IMR-90 (cell line): ENCODE measurements around the gene CHD2. TPM values are rescaled to one million over a fixed set of nuclear protein-coding genes. Genes with fewer than 3 reads are reported as not detected.

ENCODE experiments used
- ATAC-seq: fragments of 200-7000 bp; cut with Tn5 transposase; 2 replicates; pipeline ENCODE4 v1.9.1; 2020; ENCODE audit warnings: low read depth, mild to moderate bottlenecking, moderate library complexity
- BruUV-seq: library from RNA; stranded (reverse); fragments of 400-500 nt; replicated peaks from 2 replicates; lab custom pipeline; 2021; lab: Mats Ljungman, UMichigan
- CTCF ChIA-PET: fragments of 300-600 bp; formaldehyde crosslinking; extraction: SDS; loops from one replicate; lab custom pipeline; 2021; ENCODE audit warnings: antibody characterized with exemption; lab: Yijun Ruan, JAX
- POLR2A ChIA-PET: fragments of 300-600 bp; sonication (Branson Sonifier 250); formaldehyde crosslinking; loops from one replicate; lab custom pipeline; 2022; ENCODE audit warnings: antibody characterized with exemption; ENCODE audit not compliant: unreplicated experiment; lab: Charles Lee
- DNase-seq: peaks from one replicate; pipeline ENCODE4 v3.0.0; 2013
- H2AFZ ChIP-seq: replicated peaks from 2 replicates; pipeline ENCODE3; 2013; ENCODE audit warnings: low read length, mild to moderate bottlenecking; ENCODE audit not compliant: poor library complexity
- H2AK5ac ChIP-seq: 2 replicates; pipeline ENCODE4 v1.6.1; 2013; ENCODE audit warnings: low read depth, low read length, inconsistent platforms
- H2AK9ac ChIP-seq: replicated peaks from 2 replicates; pipeline ENCODE3; 2013; ENCODE audit warnings: mild to moderate bottlenecking, low read depth, low read length, moderate library complexity; ENCODE audit not compliant: poor library complexity
- H2BK120ac ChIP-seq: 2 replicates; pipeline ENCODE4 v1.6.1; 2013; ENCODE audit warnings: low read depth, low read length, inconsistent platforms
- H2BK15ac ChIP-seq: 3 replicates; pipeline ENCODE4 v1.6.1; 2013; ENCODE audit warnings: low read depth, low read length, inconsistent platforms
- H2BK20ac ChIP-seq: 2 replicates; pipeline ENCODE4 v1.6.1; 2013; ENCODE audit warnings: low read depth, mild to moderate bottlenecking, inconsistent platforms, low read length, moderate library complexity
- H2BK5ac ChIP-seq: 2 replicates; pipeline ENCODE4 v1.6.1; 2013; ENCODE audit warnings: mild to moderate bottlenecking, low read depth, low read length, inconsistent platforms; ENCODE audit not compliant: poor library complexity, severe bottlenecking
- H3K14ac ChIP-seq: replicated peaks from 2 replicates; pipeline ENCODE4 v1.6.1; 2013; ENCODE audit warnings: low read depth, low read length, inconsistent platforms
- H3K18ac ChIP-seq: 2 replicates; pipeline ENCODE4 v1.6.1; 2013; ENCODE audit warnings: low read depth, low read length, control low read depth
- H3K23ac ChIP-seq: 2 replicates; pipeline ENCODE4 v1.6.1; 2013; ENCODE audit warnings: low read depth, low read length, inconsistent platforms
- H3K27ac ChIP-seq: 2 replicates; pipeline ENCODE4 v1.5.1; 2013; ENCODE audit warnings: mild to moderate bottlenecking, control low read depth, low read length; ENCODE audit not compliant: insufficient read depth
- H3K27me3 ChIP-seq: 2 replicates; pipeline ENCODE4 v1.6.1; 2013; ENCODE audit warnings: low read length; ENCODE audit not compliant: control insufficient read depth, insufficient read depth
- H3K36me3 ChIP-seq: 2 replicates; pipeline ENCODE4 v1.6.1; 2013; ENCODE audit warnings: low read length, mixed read lengths; ENCODE audit not compliant: control insufficient read depth, insufficient read depth
- H3K4ac ChIP-seq: 2 replicates; pipeline ENCODE4 v1.6.1; 2013; ENCODE audit warnings: low read depth, low read length, inconsistent platforms
- H3K4me1 ChIP-seq: 2 replicates; pipeline ENCODE4 v1.6.1; 2013; ENCODE audit warnings: low read length, mixed read lengths; ENCODE audit not compliant: control insufficient read depth, insufficient read depth
- H3K4me2 ChIP-seq: 2 replicates; pipeline ENCODE4 v1.6.1; 2013; ENCODE audit warnings: low read depth, mild to moderate bottlenecking, control low read depth, low read length, moderate library complexity
- H3K4me3 ChIP-seq: 2 replicates; pipeline ENCODE4 v1.5.1; 2013; ENCODE audit warnings: low read depth, mild to moderate bottlenecking, control low read depth, low read length, moderate library complexity; ENCODE audit not compliant: insufficient read depth
- H3K56ac ChIP-seq: 2 replicates; pipeline ENCODE4 v1.6.1; 2013; ENCODE audit warnings: low read length, inconsistent platforms; ENCODE audit not compliant: insufficient read depth; ENCODE audit errors: extremely low read depth
- H3K79me1 ChIP-seq, 2 experiments: 2 replicates each; pipeline ENCODE4 v1.6.1; 2013; ENCODE audit warnings: low read length in 2 of 2, inconsistent platforms in 1 of 2, low read depth in 1 of 2
- H3K9ac ChIP-seq: 2 replicates; pipeline ENCODE4 v1.6.1; 2013; ENCODE audit warnings: low read depth, low read length, control low read depth
- H3K9me1 ChIP-seq: 2 replicates; pipeline ENCODE4 v1.6.1; 2013; ENCODE audit warnings: low read length, inconsistent platforms; ENCODE audit not compliant: insufficient read depth
- H3K9me3 ChIP-seq: 2 replicates; pipeline ENCODE4 v1.6.1; 2013; ENCODE audit warnings: low read length; ENCODE audit not compliant: control insufficient read depth, insufficient read depth
- H4K20me1 ChIP-seq: 2 replicates; pipeline ENCODE4 v1.6.1; 2013; ENCODE audit warnings: low read length, inconsistent platforms; ENCODE audit not compliant: insufficient read depth
- H4K5ac ChIP-seq: 2 replicates; pipeline ENCODE4 v1.6.1; 2013; ENCODE audit warnings: mild to moderate bottlenecking, low read depth, low read length, control low read depth
- H4K8ac ChIP-seq, 2 experiments: 2 replicates each; pipeline ENCODE4 v1.6.1; 2013; ENCODE audit warnings: low read depth in 2 of 2, low read length in 2 of 2, control low read depth in 1 of 2, inconsistent platforms in 1 of 2
- H4K91ac ChIP-seq: 2 replicates; pipeline ENCODE4 v1.6.1; 2013; ENCODE audit warnings: low read depth, low read length, inconsistent platforms; ENCODE audit not compliant: insufficient read depth
- WGBS, 2 experiments: methylation state at CpG; one replicate each; pipeline versions ENCODE4 v1.1.5 to v1.1.7; 2013; ENCODE audit warnings: missing lambda C conversion rate in 2 of 2; ENCODE audit not compliant: insufficient read length in 1 of 2; ENCODE audit errors: extremely low coverage in 2 of 2; 5-methylcytosine and 5-hydroxymethylcytosine counted together
- dilution Hi-C: fragments of 300-500 bp; cut with HindIII; formaldehyde crosslinking; loops from one replicate; pipeline ENCODE4 v1.14.3; 2018; ENCODE audit warnings: low sequenced_read_pairs; ENCODE audit not compliant: unreplicated experiment
- in situ Hi-C: fragments of 300-500 bp; cut with MboI; formaldehyde crosslinking; loops from 3 replicates; pipeline ENCODE4 v1.14.3; 2019; ENCODE audit warnings: low sequenced_read_pairs, inconsistent platforms, mixed read lengths
- intact Hi-C: fragments of 100-400 bp; cut with micrococcal nuclease; formaldehyde crosslinking; loops from 2 replicates; pipeline ENCODE4 v1.10.0; 2022
- polyA plus RNA-seq, 3 experiments: library from polyadenylated mRNA; depleted of rRNA; stranded (reverse); fragments of >200 nt; gene quantifications; 2 replicates each; pipeline ENCODE4 v1.2.3, GENCODE V29; 2012; ENCODE audit warnings: low replicate concordance in 1 of 3
- total RNA-seq: library from RNA; depleted of rRNA; stranded (reverse); fragments of >200 nt; gene quantifications from 2 replicates; pipeline ENCODE4 v1.2.3, GENCODE V29; 2012
- TF ChIP-seq, protein P1 (sequence below): fragments of 150-350 bp; IDR thresholded peaks from 2 replicates; pipeline ENCODE4 v1.6.1; 2017; ENCODE audit warnings: mild to moderate bottlenecking, antibody characterized with exemption, low read length, low read depth

Gene CHD2
- total and polyA plus RNA-seq, 2 of the 4 experiments (the other 2 are of a cell fraction) = 44.9 to 64.7 TPM

DNA sequence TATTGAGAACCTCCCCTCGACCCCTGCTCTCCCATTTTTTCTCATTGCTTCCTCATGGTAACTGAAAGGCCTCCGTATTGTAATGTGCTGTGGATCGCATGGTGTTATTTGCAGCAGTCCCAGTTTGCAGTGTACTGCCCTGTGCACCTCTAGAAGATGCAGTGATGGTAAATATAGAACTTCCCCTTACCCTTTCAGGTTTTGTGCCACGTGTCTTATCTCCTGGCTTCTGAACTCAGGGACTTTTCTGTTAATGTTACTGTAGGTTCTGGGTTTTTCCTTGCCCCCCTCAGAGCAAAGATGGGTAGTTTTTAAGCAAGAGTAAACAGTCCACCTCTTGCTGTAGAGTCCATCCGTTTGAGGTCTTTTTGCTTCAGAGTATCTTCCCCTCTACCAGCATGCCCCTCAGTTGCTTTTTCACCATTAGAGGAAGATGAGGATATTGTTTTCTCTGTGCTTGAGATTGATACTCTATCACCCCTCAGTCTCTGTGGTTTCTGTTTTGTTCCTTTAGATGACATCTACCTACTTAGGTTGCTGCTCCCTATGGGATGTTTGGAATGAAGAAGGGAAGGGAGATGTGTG lies 22.4 kb downstream of the CHD2 start:
- POLR2A ChIA-PET = no interaction called here
- intact Hi-C loops = no loop called here

More for the DNA sequence above, 22.4 kb downstream of the CHD2 start:
- Histone ChIP-seq H3K4me3 (no peak overlapping the region), H3K18ac (no peak overlapping the region), H4K8ac (no peak overlapping the region), H2BK15ac (no peak overlapping the region), H3K79me1 (peaks cover 16 to 56% of the 10 kb centered on the region in 2 experiments), H2AK5ac (no peak overlapping the region), H2AK9ac (no peak overlapping the region), H3K27me3 (no peaks in the 10 kb centered on the region), H3K14ac (no peak overlapping the region; the same call in 1 of the 2 replicates), H3K27ac (no peak overlapping the region), H3K4ac (no peak overlapping the region), H4K20me1 (peaks cover 18% of the 10 kb centered on the region; the same call in 1 of the 2 replicates), H3K36me3 (peaks cover 34% of the 10 kb centered on the region), H3K9me1 (peaks cover 19% of the 10 kb centered on the region), H3K23ac (no peak overlapping the region), H3K9me3 (no peaks in the 10 kb centered on the region), H2BK120ac (no peak overlapping the region), H3K9ac (no peak overlapping the region), H3K56ac (no peak overlapping the region), H4K91ac (no peak overlapping the region), H3K4me1 (peaks cover 17% of the 10 kb centered on the region), H2AFZ (no peak overlapping the region), H4K5ac (no peak overlapping the region), H2BK5ac (peak overlapping the region; percentile 0), H3K4me2 (no peak overlapping the region), H2BK20ac (no peak overlapping the region)
- dilution Hi-C loops (no loop called here), in situ Hi-C loops (no loop called here)
- TF ChIP-seq, protein P1, sequence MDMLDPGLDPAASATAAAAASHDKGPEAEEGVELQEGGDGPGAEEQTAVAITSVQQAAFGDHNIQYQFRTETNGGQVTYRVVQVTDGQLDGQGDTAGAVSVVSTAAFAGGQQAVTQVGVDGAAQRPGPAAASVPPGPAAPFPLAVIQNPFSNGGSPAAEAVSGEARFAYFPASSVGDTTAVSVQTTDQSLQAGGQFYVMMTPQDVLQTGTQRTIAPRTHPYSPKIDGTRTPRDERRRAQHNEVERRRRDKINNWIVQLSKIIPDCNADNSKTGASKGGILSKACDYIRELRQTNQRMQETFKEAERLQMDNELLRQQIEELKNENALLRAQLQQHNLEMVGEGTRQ = no peak
- no TSS peak for BruUV-seq
- WGBS, 2 experiments = no CpG with 5 or more reads among the region's 5 CpGs
- ATAC-seq = no peak
- no peak for DNase-seq
- CTCF ChIA-PET = interaction anchor here (0.6 to 1.1 kb wide), 3 partner anchors 8 to 489 kb away, joined by 3 to 10 read pairs (median 5); no protein-coding TSS in a partner anchor
